EH (cell line): ENCODE data around the gene FAM50A.

Experiments
- DNase-seq: peaks from one replicate; pipeline ENCODE4 v3.0.0-alpha.2; 2015; ENCODE audit warnings: low read depth

The FAM50A gene

GRCh38 chrX:154437971-154438893, 5.7 kb upstream of the FAM50A start:
- no peak for DNase-seq

- no peak for DNase-seq
Measured at GRCh38 chrX:154439841-154440240, 4.1 kb upstream of the FAM50A start.

- DNase-seq: no peak
Measured at GRCh38 chrX:154440623-154441357, 3.2 kb upstream of the FAM50A start.

- DNase-seq: no peak
Measured at GRCh38 chrX:154441564-154441963, 2.4 kb upstream of the FAM50A start.

GRCh38 chrX:154441984-154442707, 1.8 kb upstream of the FAM50A start:
- no peak for DNase-seq

GRCh38 chrX:154443479-154443910, 446 bp upstream of the FAM50A start:
- DNase-seq: peak; percentile 18

GRCh38 chrX:154444755-154445246, 860 bp downstream of the FAM50A start:
- DNase-seq: no peak

- no peak for DNase-seq
Measured at GRCh38 chrX:154445776-154446175, 1.8 kb downstream of the FAM50A start.

- DNase-seq: no peak
Measured at GRCh38 chrX:154446430-154446829, 2.5 kb downstream of the FAM50A start.

GRCh38 chrX:154448484-154448883, 4.5 kb downstream of the FAM50A start:
- DNase-seq: no peak

GRCh38 chrX:154449618-154450017, 5.7 kb downstream of the FAM50A start:
- no peak for DNase-seq

GRCh38 chrX:154450312-154450711, 6.4 kb downstream of the FAM50A start:
- no peak for DNase-seq

GRCh38 chrX:154452823-154453222, 8.9 kb downstream of the FAM50A start:
- no peak for DNase-seq

- DNase-seq: peak; percentile 18
Measured at GRCh38 chrX:154457491-154458115, 13.7 kb downstream of the FAM50A start.

GRCh38 chrX:154458116-154458953, 14.4 kb downstream of the FAM50A start, which contains the start of gene PLXNA3:
Gene PLXNA3, plus strand, starts transcription at chrX:154458281. Its CDS starts 1,903 bp downstream, at chrX:154460184.
- DNase-seq: peak; percentile 30

- peak; percentile 55 for DNase-seq
Measured at GRCh38 chrX:154458954-154459778, 15.2 kb downstream of the FAM50A start.

GRCh38 chrX:154459832-154460231, 15.9 kb downstream of the FAM50A start:
- DNase-seq: no peak

- no peak for DNase-seq
Measured at GRCh38 chrX:154460326-154460725, 16.4 kb downstream of the FAM50A start.

GRCh38 chrX:154462396-154462795, 18.5 kb downstream of the FAM50A start:
- DNase-seq: no peak
